SK-N-SH treated with all-trans-retinoic acid at 6 μM for 48 hours (cell line): ENCODE results near the gene HOXD8.

ENCODE experiments used
- ARNTL ChIP-seq: fragments of 450-650 bp; formaldehyde crosslinking; IDR thresholded peaks from 2 replicates; pipeline ENCODE4 v1.5.0; 2020; ENCODE audit warnings: low read depth, mild to moderate bottlenecking, moderate library complexity, borderline replicate concordance
- BACH2 ChIP-seq: fragments of 250-450 bp; sonication (Bioruptor Pico); IDR thresholded peaks from 2 replicates; pipeline ENCODE4 v1.9.0; 2021; ENCODE audit warnings: mild to moderate bottlenecking, borderline replicate concordance
- GLIS3 ChIP-seq: fragments of 250-450 bp; sonication (Bioruptor Pico); IDR thresholded peaks from 2 replicates; pipeline ENCODE4 v1.5.0; 2020; ENCODE audit warnings: mild to moderate bottlenecking, moderate library complexity
- OSR1 ChIP-seq: fragments of 250-450 bp; sonication (Bioruptor Pico); IDR thresholded peaks from 2 replicates; pipeline ENCODE4 v1.8.0; 2022; ENCODE audit warnings: moderate library complexity, mild to moderate bottlenecking, inconsistent platforms
- PPARA ChIP-seq: fragments of 250-450 bp; sonication (Bioruptor Pico); IDR thresholded peaks from 2 replicates; pipeline ENCODE4 v1.5.0; 2020; ENCODE audit warnings: mild to moderate bottlenecking, borderline replicate concordance
- RARB ChIP-seq: fragments of 250-450 bp; sonication (Bioruptor Pico); IDR thresholded peaks from 2 replicates; pipeline ENCODE4 v1.8.0; 2021; ENCODE audit warnings: mild to moderate bottlenecking, moderate library complexity
- SNAI2 ChIP-seq: fragments of 250-450 bp; sonication (Bioruptor Pico); IDR thresholded peaks from 2 replicates; pipeline ENCODE4 v1.5.0; 2020; ENCODE audit warnings: mild to moderate bottlenecking, moderate library complexity
- TCF4 ChIP-seq: fragments of 250-450 bp; sonication (Bioruptor Pico); IDR thresholded peaks from 2 replicates; pipeline ENCODE4 v1.8.0; 2021; ENCODE audit warnings: mild to moderate bottlenecking, moderate library complexity, borderline replicate concordance
- ZFP30 ChIP-seq: fragments of 450-650 bp; formaldehyde crosslinking; IDR thresholded peaks from 2 replicates; pipeline ENCODE4 v1.5.0; 2022; ENCODE audit warnings: mild to moderate bottlenecking, moderate library complexity
- TF ChIP-seq, protein P1 (sequence below): fragments of 250-450 bp; sonication (Bioruptor Pico); IDR thresholded peaks from 2 replicates; pipeline ENCODE4 v1.8.0; 2020; ENCODE audit warnings: mild to moderate bottlenecking, moderate library complexity, borderline replicate concordance

DNA sequence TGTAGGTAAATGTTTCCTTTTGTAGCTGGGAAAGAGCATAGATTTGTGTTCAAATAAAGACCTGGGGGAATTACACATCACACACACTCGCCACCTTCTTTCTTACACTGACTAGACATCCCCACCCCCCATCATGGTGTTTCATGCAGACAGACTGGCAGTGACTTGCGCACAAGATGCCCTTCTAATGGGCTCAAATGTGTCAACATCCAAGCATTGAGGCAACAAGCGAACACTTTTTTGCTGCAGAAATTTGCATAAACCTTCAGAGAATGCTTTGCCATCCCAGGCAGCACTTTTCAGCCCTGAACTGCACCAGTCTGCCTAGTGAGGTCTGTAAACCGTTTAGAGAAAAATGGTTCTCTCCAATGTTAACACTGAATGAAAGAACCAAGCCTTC, 4.5 kb downstream of the HOXD8 start:
- TF ChIP-seq BACH2 (CRISPR knock-in tag) (no peak), ARNTL (no peak), PPARA (no peak), ZFP30 (CRISPR knock-in tag) (no peak), SNAI2 (CRISPR knock-in tag) (no peak), OSR1 (CRISPR knock-in tag) (no peak), GLIS3 (CRISPR knock-in tag) (no peak), RARB (no peak), TCF4 (CRISPR knock-in tag) (no peak)
- TF ChIP-seq, protein P1, sequence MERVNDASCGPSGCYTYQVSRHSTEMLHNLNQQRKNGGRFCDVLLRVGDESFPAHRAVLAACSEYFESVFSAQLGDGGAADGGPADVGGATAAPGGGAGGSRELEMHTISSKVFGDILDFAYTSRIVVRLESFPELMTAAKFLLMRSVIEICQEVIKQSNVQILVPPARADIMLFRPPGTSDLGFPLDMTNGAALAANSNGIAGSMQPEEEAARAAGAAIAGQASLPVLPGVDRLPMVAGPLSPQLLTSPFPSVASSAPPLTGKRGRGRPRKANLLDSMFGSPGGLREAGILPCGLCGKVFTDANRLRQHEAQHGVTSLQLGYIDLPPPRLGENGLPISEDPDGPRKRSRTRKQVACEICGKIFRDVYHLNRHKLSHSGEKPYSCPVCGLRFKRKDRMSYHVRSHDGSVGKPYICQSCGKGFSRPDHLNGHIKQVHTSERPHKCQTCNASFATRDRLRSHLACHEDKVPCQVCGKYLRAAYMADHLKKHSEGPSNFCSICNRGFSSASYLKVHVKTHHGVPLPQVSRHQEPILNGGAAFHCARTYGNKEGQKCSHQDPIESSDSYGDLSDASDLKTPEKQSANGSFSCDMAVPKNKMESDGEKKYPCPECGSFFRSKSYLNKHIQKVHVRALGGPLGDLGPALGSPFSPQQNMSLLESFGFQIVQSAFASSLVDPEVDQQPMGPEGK (CRISPR knock-in tag): no peak
